GM12801 (cell line): ENCODE data around the gene SH3D21.

ENCODE experiments used
- CTCF ChIP-seq: IDR thresholded peaks from one replicate; pipeline ENCODE4 v1.5.1; 2011; ENCODE audit warnings: control low read depth; ENCODE audit not compliant: insufficient read length; ENCODE audit errors: extremely low read depth

SH3D21 gene

DNA sequence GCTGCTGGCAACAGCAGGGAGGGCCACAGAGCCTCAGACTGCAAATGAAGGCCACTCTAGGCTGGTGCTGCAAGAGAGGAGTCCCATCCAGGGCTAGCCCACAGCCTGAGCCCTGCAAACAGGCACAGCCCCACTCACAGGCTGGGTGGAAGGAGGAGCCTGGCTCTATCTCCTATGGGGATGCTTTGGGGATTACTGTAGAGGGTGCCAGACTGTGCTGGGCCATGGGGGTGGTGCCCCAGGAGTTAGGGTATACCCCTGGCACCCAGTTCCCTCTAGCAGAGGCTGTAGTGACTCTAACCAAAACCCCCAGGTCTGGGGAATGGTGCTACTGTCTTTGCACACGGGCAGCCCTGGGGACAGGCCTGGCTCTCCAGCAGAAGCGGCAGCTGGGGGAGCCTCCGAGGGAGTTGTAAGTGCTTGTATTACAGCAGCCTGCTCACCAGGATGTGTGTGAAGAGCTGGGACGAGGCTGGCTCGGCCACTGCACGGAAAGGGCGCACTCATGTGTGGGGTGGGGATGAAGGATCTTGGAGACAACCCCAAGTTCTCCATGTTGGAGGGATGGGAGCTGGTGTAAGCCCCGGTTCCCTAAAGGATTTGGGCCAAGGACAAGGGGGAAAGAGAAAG is 40.7 kb downstream of the SH3D21 start:
- TF ChIP-seq CTCF: no peak

GRCh38 chr1:36349241-36349671 is 43.1 kb downstream of the SH3D21 start:
- no peak for TF ChIP-seq CTCF

GRCh38 chr1:36349839-36350238 is 43.7 kb downstream of the SH3D21 start:
- no peak for TF ChIP-seq CTCF

- no peak for TF ChIP-seq CTCF
Observed at GRCh38 chr1:36350659-36351226, 44.6 kb downstream of the SH3D21 start.

- TF ChIP-seq CTCF: no peak
Observed at GRCh38 chr1:36351227-36351977, 45.2 kb downstream of the SH3D21 start.

- no peak for TF ChIP-seq CTCF
Observed at GRCh38 chr1:36352125-36352909, 46.1 kb downstream of the SH3D21 start.
